Keratinocyte (primary cell): ENCODE data around the gene UMODL1. TPM values are rescaled to one million over a fixed set of nuclear protein-coding genes. Genes with fewer than 3 reads are reported as not detected.

Source experiments
- DNase-seq: peaks from one replicate; pipeline ENCODE4 v3.0.0-alpha.2; 2011; ENCODE audit warnings: low read depth, missing footprints, low spot score
- FAIRE-seq: peaks from 2 replicates; lab custom pipeline; 2011; peaks lifted over from hg19 to GRCh38; lab: Jason Lieb, UNC
- H2AFZ ChIP-seq: 2 replicates; pipeline ENCODE4 v1.6.0; 2012; ENCODE audit warnings: low read length, control low read depth, inconsistent platforms; ENCODE audit not compliant: control insufficient read depth
- H3K27ac ChIP-seq: 2 replicates; pipeline ENCODE4 v1.5.1; 2011; ENCODE audit warnings: low read length; ENCODE audit not compliant: control insufficient read depth, insufficient read depth
- H3K27me3 ChIP-seq: 3 replicates; pipeline ENCODE4 v1.6.0; 2011; ENCODE audit warnings: low read length; ENCODE audit not compliant: control insufficient read depth, insufficient read depth; ENCODE audit errors: extremely low read depth
- H3K36me3 ChIP-seq, 2 experiments: 2 replicates in 1 of 2; 3 replicates in 1 of 2; pipeline ENCODE4 v1.5.1; 2011; ENCODE audit warnings: low read length in 2 of 2, mild to moderate bottlenecking in 1 of 2; ENCODE audit not compliant: control insufficient read depth in 2 of 2, insufficient read depth in 2 of 2; ENCODE audit errors: extremely low read depth in 1 of 2
- H3K4me1 ChIP-seq: 3 replicates; pipeline ENCODE4 v1.5.1; 2011; ENCODE audit warnings: low read length; ENCODE audit not compliant: control insufficient read depth, insufficient read depth; ENCODE audit errors: extremely low read depth
- H3K4me2 ChIP-seq: 3 replicates; pipeline ENCODE4 v1.6.0; 2011; ENCODE audit warnings: low read depth, low read length; ENCODE audit not compliant: control insufficient read depth, insufficient read depth; ENCODE audit errors: extremely low read depth
- H3K4me3 ChIP-seq, 3 experiments: fragments of 200-600 bp in 1 of 3; sonication (generic) in 1 of 3; 2 replicates in 2 of 3; 3 replicates in 1 of 3; pipeline ENCODE4 v1.5.1; 2011 to 2016; ENCODE audit warnings: low read length in 3 of 3, mild to moderate bottlenecking in 3 of 3, control low read depth in 2 of 3, inconsistent platforms in 1 of 3, low read depth in 1 of 3, mixed read lengths in 1 of 3, mixed run types in 1 of 3, moderate library complexity in 1 of 3; ENCODE audit not compliant: control insufficient read depth in 2 of 3, insufficient read depth in 2 of 3; ENCODE audit errors: extremely low read depth in 1 of 3
- H3K79me2 ChIP-seq: 2 replicates; pipeline ENCODE4 v1.6.0; 2012; ENCODE audit warnings: low read length; ENCODE audit not compliant: control insufficient read depth, insufficient read depth
- H3K9ac ChIP-seq: 3 replicates; pipeline ENCODE4 v1.6.0; 2011; ENCODE audit warnings: low read length; ENCODE audit not compliant: control insufficient read depth, insufficient read depth; ENCODE audit errors: extremely low read depth
- H3K9me1 ChIP-seq: 3 replicates; pipeline ENCODE4 v1.6.0; 2011; ENCODE audit warnings: low read length; ENCODE audit not compliant: control insufficient read depth, insufficient read depth; ENCODE audit errors: extremely low read depth
- H3K9me3 ChIP-seq: 2 replicates; pipeline ENCODE4 v1.5.1; 2012; ENCODE audit warnings: low read depth, low read length; ENCODE audit not compliant: control insufficient read depth
- H4K20me1 ChIP-seq: 3 replicates; pipeline ENCODE4 v1.6.0; 2011; ENCODE audit warnings: low read length; ENCODE audit not compliant: control insufficient read depth, insufficient read depth; ENCODE audit errors: extremely low read depth
- EZH2 ChIP-seq: IDR thresholded peaks from one replicate; pipeline ENCODE4 v1.6.1; 2012; ENCODE audit warnings: inconsistent platforms, mild to moderate bottlenecking, low read length, moderate library complexity
- dilution Hi-C: fragments of 300-500 bp; cut with MboI; formaldehyde crosslinking; loops from one replicate; pipeline ENCODE4 v1.7.0; 2020; ENCODE audit warnings: low sequenced_read_pairs; ENCODE audit not compliant: extremely low pct_ligation_motif_present
- polyA plus RNA-seq, 5 experiments: library from polyadenylated mRNA; depleted of rRNA in 3 of 5; stranded (reverse) in 3 of 5; stranded (forward) in 1 of 5; unstranded in 1 of 5; fragments of >200 nt; gene quantifications; 1 replicate in 1 of 5; 2 replicates in 3 of 5; 3 replicates in 1 of 5; pipeline versions ENCODE4 v1.2.1 to v1.2.3, GENCODE V29; 2011 to 2012; ENCODE audit warnings: missing spikeins in 2 of 5, low read depth in 1 of 5, low replicate concordance in 1 of 5
- TF ChIP-seq, protein P1 (sequence below), 3 experiments: IDR thresholded peaks in 1 of 3; conservative IDR thresholded peaks in 1 of 3; optimal IDR thresholded peaks in 1 of 3; 2 replicates in 2 of 3; 3 replicates in 1 of 3; pipeline versions ENCODE3 to v1.5.1; 2011; ENCODE audit warnings: low read length in 3 of 3, mild to moderate bottlenecking in 3 of 3, moderate library complexity in 2 of 3, control low read depth in 1 of 3, inconsistent platforms in 1 of 3; ENCODE audit not compliant: insufficient read depth in 2 of 3; ENCODE audit errors: extremely low read depth in 1 of 3

UMODL1 gene
- polyA plus RNA-seq, 1 donor (not counting 4 experiments of a cell fraction or from before 2014, with no cell fraction given): 0.03 TPM

DNA sequence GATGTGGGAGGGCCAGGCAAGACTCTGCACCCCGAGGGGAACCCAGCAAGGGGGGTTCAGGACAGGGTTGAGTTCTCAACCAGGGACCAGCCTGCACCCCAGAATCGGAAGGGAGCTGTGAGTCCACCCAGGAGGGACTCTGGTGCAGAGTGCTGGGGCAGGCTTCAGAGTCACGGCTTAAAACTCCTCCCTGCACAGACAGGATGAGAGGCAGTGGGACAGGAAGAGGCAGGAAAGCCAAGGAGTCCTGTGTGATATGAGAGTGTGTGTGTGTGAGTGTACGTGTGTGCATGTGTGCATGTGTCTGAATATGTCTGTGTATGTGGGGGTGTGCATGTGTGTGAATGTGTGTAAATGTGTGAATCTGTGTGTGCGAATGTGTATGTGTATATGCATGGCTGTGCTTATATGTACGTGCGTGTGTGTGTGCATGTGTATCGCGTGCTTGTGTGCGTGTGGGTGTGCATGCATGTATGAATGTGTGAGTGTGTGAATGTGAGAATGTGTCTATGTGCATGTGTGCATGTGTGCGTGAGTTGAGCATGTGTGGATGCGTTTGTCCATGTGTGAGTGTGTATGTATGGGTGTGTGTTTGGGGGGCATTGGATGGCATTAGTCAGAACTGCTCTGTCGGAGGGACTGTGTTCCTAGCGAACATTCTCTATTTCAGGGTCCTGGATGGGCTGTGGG lies 52.2 kb downstream of the UMODL1 start:
- Histone ChIP-seq H3K4me1 (peaks cover 20% of the 10 kb centered on the region), H3K9me3 (no peaks in the 10 kb centered on the region), H2AFZ (no peak overlapping the region), H3K4me3 (no peak overlapping the region), H3K9me1 (peaks cover 2% of the 10 kb centered on the region), H3K27me3 (peaks cover 10% of the 10 kb centered on the region), H3K9ac (no peak overlapping the region), H4K20me1 (no peaks in the 10 kb centered on the region), H3K4me2 (no peak overlapping the region), H3K27ac (no peak overlapping the region), H3K36me3 (no peaks in the 10 kb centered on the region), H3K79me2 (no peaks in the 10 kb centered on the region)
- DNase-seq: no peak
- no peak for FAIRE-seq
- dilution Hi-C loops: no loop called here
- TF ChIP-seq EZH2: no peak
- TF ChIP-seq, protein P1, sequence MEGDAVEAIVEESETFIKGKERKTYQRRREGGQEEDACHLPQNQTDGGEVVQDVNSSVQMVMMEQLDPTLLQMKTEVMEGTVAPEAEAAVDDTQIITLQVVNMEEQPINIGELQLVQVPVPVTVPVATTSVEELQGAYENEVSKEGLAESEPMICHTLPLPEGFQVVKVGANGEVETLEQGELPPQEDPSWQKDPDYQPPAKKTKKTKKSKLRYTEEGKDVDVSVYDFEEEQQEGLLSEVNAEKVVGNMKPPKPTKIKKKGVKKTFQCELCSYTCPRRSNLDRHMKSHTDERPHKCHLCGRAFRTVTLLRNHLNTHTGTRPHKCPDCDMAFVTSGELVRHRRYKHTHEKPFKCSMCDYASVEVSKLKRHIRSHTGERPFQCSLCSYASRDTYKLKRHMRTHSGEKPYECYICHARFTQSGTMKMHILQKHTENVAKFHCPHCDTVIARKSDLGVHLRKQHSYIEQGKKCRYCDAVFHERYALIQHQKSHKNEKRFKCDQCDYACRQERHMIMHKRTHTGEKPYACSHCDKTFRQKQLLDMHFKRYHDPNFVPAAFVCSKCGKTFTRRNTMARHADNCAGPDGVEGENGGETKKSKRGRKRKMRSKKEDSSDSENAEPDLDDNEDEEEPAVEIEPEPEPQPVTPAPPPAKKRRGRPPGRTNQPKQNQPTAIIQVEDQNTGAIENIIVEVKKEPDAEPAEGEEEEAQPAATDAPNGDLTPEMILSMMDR (optimal IDR thresholded peaks at IDR 0.05 in 1 of 3, IDR thresholded peaks at IDR 0.05 in 1 of 3, conservative IDR thresholded peaks at IDR 0.05 in 1 of 3; ENCODE audit: extremely low read depth in 1 of 3, insufficient read depth in 2 of 3, low read length in 3 of 3): no peak

DNA sequence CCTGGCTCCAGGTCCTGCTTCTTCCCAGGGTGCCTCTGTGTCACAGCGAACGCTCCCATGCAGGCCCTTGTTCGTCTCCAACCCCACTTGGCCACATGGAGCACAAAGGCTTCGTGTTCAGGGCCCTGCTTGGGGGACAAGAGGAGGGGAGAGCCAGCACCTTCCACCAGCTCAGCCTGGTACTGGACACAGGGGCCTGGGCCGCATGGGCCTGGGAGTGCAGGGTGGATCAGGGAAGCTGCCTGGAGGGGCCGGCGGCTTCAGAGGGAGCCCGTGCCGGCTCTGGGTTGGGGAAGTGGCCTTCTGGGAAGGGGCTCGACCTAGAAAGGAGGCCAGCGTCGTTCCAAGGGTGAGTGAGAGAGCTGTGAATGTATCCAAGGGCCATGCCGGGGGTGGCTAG lies 53.0 kb downstream of the UMODL1 start:
- H3K4me1 ChIP-seq: peaks cover 20% of the 10 kb centered on the region
- TF ChIP-seq, protein P1 (optimal IDR thresholded peaks at IDR 0.05 in 1 of 3, IDR thresholded peaks at IDR 0.05 in 1 of 3, conservative IDR thresholded peaks at IDR 0.05 in 1 of 3; ENCODE audit: extremely low read depth in 1 of 3, insufficient read depth in 2 of 3, low read length in 3 of 3): no peak
- no peaks in the 10 kb centered on the region for H4K20me1 ChIP-seq
- peaks cover 2% of the 10 kb centered on the region for H3K9me1 ChIP-seq
- no peak overlapping the region for H3K27ac ChIP-seq
- H3K9ac ChIP-seq: no peak overlapping the region
- dilution Hi-C loops: no loop called here
- H2AFZ ChIP-seq: no peak overlapping the region
- no peak for FAIRE-seq
- H3K27me3 ChIP-seq: peaks cover 3% of the 10 kb centered on the region
- H3K9me3 ChIP-seq: no peaks in the 10 kb centered on the region
- H3K4me3 ChIP-seq: no peak overlapping the region
- DNase-seq: no peak
- H3K36me3 ChIP-seq: no peaks in the 10 kb centered on the region
- H3K4me2 ChIP-seq: no peak overlapping the region
- H3K79me2 ChIP-seq: no peaks in the 10 kb centered on the region
